DOHH2 (cell line): ENCODE data around the gene RGS17.

Source experiments
- CTCF ChIP-seq: fragments of 200-600 bp; sonication (generic); IDR thresholded peaks from one replicate; pipeline ENCODE4 v1.5.1; 2014; ENCODE audit warnings: antibody characterized with exemption, mild to moderate bottlenecking, low read depth, low read length; ENCODE audit not compliant: poor library complexity, severe bottlenecking
- EZH2phosphoT487 ChIP-seq: fragments of 200-600 bp; sonication (generic); IDR thresholded peaks from 2 replicates; pipeline ENCODE4 v1.6.1; 2017; ENCODE audit warnings: borderline replicate concordance, mild to moderate bottlenecking, antibody characterized with exemption, low read length, moderate library complexity, mixed read lengths

GRCh38 chr6:153070756-153071155, 60.3 kb downstream of the RGS17 start:
- TF ChIP-seq CTCF = no peak
- TF ChIP-seq EZH2phosphoT487 = no peak
